ENCODE data around the gene RXRA. TPM values are rescaled to one million over a fixed set of nuclear protein-coding genes. Genes with fewer than 3 reads are reported as not detected.

RXRA gene
- total and polyA plus RNA-seq, 10 of the 15 experiments (the other 5 are each of a cell fraction or from before 2014, with no cell fraction given): 0.89 to 36.8 (median 11.1) TPM

DNA sequence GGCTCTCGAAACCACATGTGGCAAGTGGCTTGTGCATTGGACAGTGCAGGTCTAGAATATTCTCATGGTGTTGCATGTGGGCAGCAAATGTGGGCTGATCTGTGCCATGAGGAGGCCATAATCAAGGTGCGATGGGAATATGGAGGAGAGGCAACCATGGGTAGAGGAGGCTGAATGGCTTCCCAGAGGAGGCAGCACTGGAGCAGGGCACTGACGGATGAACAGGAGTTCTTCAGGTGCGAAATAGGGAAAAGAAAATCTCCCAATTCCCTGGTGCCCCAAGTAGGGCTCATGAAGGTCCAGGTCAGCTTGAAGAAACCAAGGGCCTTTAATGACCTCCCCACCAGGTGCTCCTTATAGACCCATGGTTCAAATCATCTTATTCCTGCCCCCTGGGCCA lies 126.5 kb downstream of the RXRA start:
- BruUV-seq (replicated peaks): no TSS peak
- 34% methylated on average over 4 of the region's 4 CpGs for WGBS (ENCODE audit: insufficient coverage, insufficient replicate concordance, low lambda C conversion rate, missing lambda C conversion rate)
- Histone ChIP-seq H3K4me1 (ENCODE audit: control insufficient read depth, insufficient read depth, low read length) (no peaks in the 10 kb centered on the region; the same call in 1 of the 2 replicates), H4K20me1 (ENCODE audit: control insufficient read depth, insufficient read depth) (no peaks in the 10 kb centered on the region), H3K9me3 (replicated peaks; ENCODE audit: control insufficient read depth, insufficient read depth, low read length) (no peaks in the 10 kb centered on the region; the same call in 1 of the 3 replicates), H3K27me3 (replicated peaks in 1 of 2; ENCODE audit: control insufficient read depth in 2 of 2, insufficient read depth in 2 of 2, low read length in 1 of 2) (no peaks in the 10 kb centered on the region; a peak in 1 of 4 replicates), H3K4me2 (ENCODE audit: control insufficient read depth, insufficient read depth) (no peak overlapping the region), H3K79me2 (ENCODE audit: control insufficient read depth, insufficient read depth, low read length) (no peaks in the 10 kb centered on the region), H3K9ac (ENCODE audit: control insufficient read depth, insufficient read depth, low read length) (no peak overlapping the region), H3K27ac (ENCODE audit: control insufficient read depth, insufficient read depth) (no peak overlapping the region), H2AFZ (ENCODE audit: control insufficient read depth, low read depth, low read length) (no peak overlapping the region), H3K36me3 (ENCODE audit: control insufficient read depth in 2 of 2, insufficient read depth in 2 of 2, low read length in 1 of 2) (no peaks in the 10 kb centered on the region), H3K4me3 (no peak overlapping the region)
- SMC1A ChIA-PET (ENCODE audit: uncharacterized antibody, unreplicated experiment): no interaction called here
- intact Hi-C loops (cut with micrococcal nuclease; ENCODE audit: unreplicated experiment): no loop called here
- RAD21 ChIA-PET (ENCODE audit: unreplicated experiment): no interaction called here
- FAIRE-seq: no peak
- POLR2A ChIA-PET: no interaction called here
- CTCF ChIA-PET: no interaction called here
- DNase-seq (ENCODE audit: low read depth, low spot score): no peak
- no peak for ATAC-seq
- in situ Hi-C loops (cut with MboI): no loop called here
- TF ChIP-seq MEF2B (IDR thresholded peaks at IDR 0.05; ENCODE audit: partially characterized antibody, poor library complexity, severe bottlenecking) (no peak), ASH2L (IDR thresholded peaks at IDR 0.05; ENCODE audit: borderline replicate concordance, low read depth) (no peak), STAT3 (IDR thresholded peaks at IDR 0.05; ENCODE audit: low read depth, low read length) (no peak), HDAC6 (IDR thresholded peaks at IDR 0.05; ENCODE audit: unreplicated experiment) (no peak), GATAD2B (conservative IDR thresholded peaks at IDR 0.05; ENCODE audit: low read depth) (no peak), ETV6 (conservative IDR thresholded peaks at IDR 0.05 in 1 of 2, IDR thresholded peaks at IDR 0.05 in 1 of 2; ENCODE audit: borderline replicate concordance in 1 of 2, low read depth in 1 of 2) (no peak), RB1 (IDR thresholded peaks at IDR 0.05; ENCODE audit: borderline replicate concordance) (no peak), TCF7 (IDR thresholded peaks at IDR 0.05; ENCODE audit: borderline replicate concordance) (no peak), BACH1 (IDR thresholded peaks at IDR 0.05; ENCODE audit: borderline replicate concordance) (no peak), SREBF1 (IDR thresholded peaks at IDR 0.05; ENCODE audit: low read length) (no peak), BRCA1 (IDR thresholded peaks at IDR 0.05; ENCODE audit: low read depth, low read length) (no peak), CBX3 (IDR thresholded peaks at IDR 0.05; ENCODE audit: borderline replicate concordance, low read depth) (no peak), RAD21 (IDR thresholded peaks at IDR 0.05; ENCODE audit: insufficient read depth, low read depth, low read length) (no peak)
- TF ChIP-seq, protein P1, sequence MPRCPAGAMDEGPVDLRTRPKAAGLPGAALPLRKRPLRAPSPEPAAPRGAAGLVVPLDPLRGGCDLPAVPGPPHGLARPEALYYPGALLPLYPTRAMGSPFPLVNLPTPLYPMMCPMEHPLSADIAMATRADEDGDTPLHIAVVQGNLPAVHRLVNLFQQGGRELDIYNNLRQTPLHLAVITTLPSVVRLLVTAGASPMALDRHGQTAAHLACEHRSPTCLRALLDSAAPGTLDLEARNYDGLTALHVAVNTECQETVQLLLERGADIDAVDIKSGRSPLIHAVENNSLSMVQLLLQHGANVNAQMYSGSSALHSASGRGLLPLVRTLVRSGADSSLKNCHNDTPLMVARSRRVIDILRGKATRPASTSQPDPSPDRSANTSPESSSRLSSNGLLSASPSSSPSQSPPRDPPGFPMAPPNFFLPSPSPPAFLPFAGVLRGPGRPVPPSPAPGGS (IDR thresholded peaks at IDR 0.05; ENCODE audit: borderline replicate concordance, insufficient read depth, low read depth, low read length, poor library complexity, severe bottlenecking): no peak
- TF ChIP-seq, protein P2, sequence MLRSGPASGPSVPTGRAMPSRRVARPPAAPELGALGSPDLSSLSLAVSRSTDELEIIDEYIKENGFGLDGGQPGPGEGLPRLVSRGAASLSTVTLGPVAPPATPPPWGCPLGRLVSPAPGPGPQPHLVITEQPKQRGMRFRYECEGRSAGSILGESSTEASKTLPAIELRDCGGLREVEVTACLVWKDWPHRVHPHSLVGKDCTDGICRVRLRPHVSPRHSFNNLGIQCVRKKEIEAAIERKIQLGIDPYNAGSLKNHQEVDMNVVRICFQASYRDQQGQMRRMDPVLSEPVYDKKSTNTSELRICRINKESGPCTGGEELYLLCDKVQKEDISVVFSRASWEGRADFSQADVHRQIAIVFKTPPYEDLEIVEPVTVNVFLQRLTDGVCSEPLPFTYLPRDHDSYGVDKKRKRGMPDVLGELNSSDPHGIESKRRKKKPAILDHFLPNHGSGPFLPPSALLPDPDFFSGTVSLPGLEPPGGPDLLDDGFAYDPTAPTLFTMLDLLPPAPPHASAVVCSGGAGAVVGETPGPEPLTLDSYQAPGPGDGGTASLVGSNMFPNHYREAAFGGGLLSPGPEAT (IDR thresholded peaks at IDR 0.05; ENCODE audit: low read depth): no peak
- TF ChIP-seq, protein P3, sequence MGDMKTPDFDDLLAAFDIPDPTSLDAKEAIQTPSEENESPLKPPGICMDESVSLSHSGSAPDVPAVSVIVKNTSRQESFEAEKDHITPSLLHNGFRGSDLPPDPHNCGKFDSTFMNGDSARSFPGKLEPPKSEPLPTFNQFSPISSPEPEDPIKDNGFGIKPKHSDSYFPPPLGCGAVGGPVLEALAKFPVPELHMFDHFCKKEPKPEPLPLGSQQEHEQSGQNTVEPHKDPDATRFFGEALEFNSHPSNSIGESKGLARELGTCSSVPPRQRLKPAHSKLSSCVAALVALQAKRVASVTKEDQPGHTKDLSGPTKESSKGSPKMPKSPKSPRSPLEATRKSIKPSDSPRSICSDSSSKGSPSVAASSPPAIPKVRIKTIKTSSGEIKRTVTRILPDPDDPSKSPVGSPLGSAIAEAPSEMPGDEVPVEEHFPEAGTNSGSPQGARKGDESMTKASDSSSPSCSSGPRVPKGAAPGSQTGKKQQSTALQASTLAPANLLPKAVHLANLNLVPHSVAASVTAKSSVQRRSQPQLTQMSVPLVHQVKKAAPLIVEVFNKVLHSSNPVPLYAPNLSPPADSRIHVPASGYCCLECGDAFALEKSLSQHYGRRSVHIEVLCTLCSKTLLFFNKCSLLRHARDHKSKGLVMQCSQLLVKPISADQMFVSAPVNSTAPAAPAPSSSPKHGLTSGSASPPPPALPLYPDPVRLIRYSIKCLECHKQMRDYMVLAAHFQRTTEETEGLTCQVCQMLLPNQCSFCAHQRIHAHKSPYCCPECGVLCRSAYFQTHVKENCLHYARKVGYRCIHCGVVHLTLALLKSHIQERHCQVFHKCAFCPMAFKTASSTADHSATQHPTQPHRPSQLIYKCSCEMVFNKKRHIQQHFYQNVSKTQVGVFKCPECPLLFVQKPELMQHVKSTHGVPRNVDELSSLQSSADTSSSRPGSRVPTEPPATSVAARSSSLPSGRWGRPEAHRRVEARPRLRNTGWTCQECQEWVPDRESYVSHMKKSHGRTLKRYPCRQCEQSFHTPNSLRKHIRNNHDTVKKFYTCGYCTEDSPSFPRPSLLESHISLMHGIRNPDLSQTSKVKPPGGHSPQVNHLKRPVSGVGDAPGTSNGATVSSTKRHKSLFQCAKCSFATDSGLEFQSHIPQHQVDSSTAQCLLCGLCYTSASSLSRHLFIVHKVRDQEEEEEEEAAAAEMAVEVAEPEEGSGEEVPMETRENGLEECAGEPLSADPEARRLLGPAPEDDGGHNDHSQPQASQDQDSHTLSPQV (IDR thresholded peaks at IDR 0.05): no peak
- TF ChIP-seq, protein P4, sequence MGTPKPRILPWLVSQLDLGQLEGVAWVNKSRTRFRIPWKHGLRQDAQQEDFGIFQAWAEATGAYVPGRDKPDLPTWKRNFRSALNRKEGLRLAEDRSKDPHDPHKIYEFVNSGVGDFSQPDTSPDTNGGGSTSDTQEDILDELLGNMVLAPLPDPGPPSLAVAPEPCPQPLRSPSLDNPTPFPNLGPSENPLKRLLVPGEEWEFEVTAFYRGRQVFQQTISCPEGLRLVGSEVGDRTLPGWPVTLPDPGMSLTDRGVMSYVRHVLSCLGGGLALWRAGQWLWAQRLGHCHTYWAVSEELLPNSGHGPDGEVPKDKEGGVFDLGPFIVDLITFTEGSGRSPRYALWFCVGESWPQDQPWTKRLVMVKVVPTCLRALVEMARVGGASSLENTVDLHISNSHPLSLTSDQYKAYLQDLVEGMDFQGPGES (IDR thresholded peaks at IDR 0.05): no peak

Data from GM12878 (cell line).